ENCODE data around the gene HLA-DOA.

HLA-DOA gene

GRCh38 chr6:33015798-33016197 lies 6.4 kb upstream of the HLA-DOA start:
- DNase-seq, result no peak

GRCh38 chr6:33014841-33015634 lies 5.6 kb upstream of the HLA-DOA start:
- peak; percentile 83 for DNase-seq

DNA sequence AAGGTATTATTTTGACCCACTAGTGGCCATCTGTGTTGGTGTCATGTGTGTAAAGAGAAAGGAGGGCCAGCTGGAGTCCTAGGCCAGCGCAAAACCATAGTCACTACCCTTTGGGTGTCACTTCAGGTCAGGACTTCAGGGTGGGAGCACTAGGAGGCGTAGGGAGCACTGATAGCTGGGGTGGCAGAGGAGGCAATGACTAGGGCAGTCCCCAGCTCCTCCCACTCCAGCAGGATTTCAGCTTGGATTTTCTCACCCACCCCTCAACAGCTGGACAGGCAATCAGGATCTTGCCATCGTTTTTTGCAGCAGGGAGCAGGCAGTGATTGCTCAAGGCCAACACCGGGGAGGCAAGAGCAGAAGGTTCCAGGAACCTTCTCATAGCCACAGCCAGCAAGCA lies 4.2 kb upstream of the HLA-DOA start:
- no peak for DNase-seq

- no peak for DNase-seq
Observed at GRCh38 chr6:33010356-33010755, 965 bp upstream of the HLA-DOA start.

GRCh38 chr6:33007831-33008400 lies 1.5 kb downstream of the HLA-DOA start:
- no peak for DNase-seq

- no peak for DNase-seq
Observed at GRCh38 chr6:33004940-33005339, 4.5 kb downstream of the HLA-DOA start.

GRCh38 chr6:33001685-33002084 lies 7.7 kb downstream of the HLA-DOA start:
- DNase-seq, result no peak

GRCh38 chr6:33000055-33000454 lies 9.3 kb downstream of the HLA-DOA start:
- DNase-seq, result peak; percentile 18

- DNase-seq, result no peak
Observed at GRCh38 chr6:32995448-32995847, 13.9 kb downstream of the HLA-DOA start.

GRCh38 chr6:32993363-32993973 lies 15.9 kb downstream of the HLA-DOA start:
- DNase-seq, result no peak

GRCh38 chr6:32991972-32992371 lies 17.4 kb downstream of the HLA-DOA start:
- no peak for DNase-seq

DNA sequence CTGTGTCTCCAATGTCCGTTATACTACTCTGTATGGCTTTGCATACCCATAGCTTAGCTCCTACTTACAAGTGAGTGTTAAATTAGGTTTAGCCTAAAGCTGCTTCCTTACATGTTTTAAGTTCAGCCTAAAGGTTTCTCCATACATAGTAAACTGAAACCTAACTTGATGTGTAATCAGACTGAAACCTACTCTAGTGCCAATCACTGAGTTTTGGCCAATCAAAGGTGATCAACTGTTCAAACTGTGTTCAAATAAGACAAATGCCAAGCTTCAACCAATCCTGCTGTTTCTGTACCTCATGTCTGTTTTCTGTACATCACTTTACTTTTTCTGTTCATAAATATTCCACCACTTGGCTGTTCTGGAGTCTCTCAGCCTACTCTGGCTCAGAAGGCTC lies 20.0 kb downstream of the HLA-DOA start:
- no peak for DNase-seq

GRCh38 chr6:32984622-32985389 lies 24.6 kb downstream of the HLA-DOA start:
- peak; percentile 90 for DNase-seq

- DNase-seq, result peak; percentile 69
Observed at GRCh38 chr6:32983964-32984621, 25.3 kb downstream of the HLA-DOA start.

DNA sequence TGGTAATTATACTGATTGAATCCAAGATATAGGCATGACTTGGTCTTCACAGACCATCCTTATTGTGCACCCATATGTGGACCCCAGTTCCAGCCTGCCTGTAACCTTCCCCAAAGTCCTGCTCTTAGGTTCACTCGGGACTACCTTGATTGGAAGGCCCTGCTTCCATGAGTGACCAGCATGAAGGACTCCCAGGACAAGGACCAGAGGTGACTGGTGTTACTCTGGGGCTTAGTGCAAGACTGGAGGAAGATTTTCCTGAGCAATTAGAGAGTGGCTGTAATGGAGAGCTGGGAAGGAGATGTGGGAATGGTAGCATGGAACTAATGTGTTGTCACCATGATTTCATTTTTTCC lies 25.9 kb downstream of the HLA-DOA start:
- no peak for DNase-seq

GRCh38 chr6:32982702-32983492 lies 26.5 kb downstream of the HLA-DOA start:
- DNase-seq, result peak; percentile 50

GRCh38 chr6:32982084-32982701 lies 27.2 kb downstream of the HLA-DOA start:
- peak; percentile 38 for DNase-seq

DNA sequence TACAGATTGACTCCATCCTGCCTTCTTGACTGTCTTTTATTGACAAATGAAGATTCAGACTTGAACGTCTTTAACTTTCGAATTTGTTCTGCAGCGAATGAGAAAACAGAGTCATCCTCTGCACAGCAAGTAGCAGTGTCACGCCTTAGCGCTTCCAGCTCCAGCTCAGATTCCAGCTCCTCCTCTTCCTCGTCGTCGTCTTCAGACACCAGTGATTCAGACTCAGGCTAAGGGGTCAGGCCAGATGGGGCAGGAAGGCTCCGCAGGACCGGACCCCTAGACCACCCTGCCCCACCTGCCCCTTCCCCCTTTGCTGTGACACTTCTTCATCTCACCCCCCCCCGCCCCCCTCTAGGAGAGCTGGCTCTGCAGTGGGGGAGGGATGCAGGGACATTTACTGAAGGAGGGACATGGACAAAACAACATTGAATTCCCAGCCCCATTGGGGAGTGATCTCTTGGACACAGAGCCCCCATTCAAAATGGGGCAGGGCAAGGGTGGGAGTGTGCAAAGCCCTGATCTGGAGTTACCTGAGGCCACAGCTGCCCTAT lies 28.8 kb downstream of the HLA-DOA start:
- DNase-seq, result no peak

DNA sequence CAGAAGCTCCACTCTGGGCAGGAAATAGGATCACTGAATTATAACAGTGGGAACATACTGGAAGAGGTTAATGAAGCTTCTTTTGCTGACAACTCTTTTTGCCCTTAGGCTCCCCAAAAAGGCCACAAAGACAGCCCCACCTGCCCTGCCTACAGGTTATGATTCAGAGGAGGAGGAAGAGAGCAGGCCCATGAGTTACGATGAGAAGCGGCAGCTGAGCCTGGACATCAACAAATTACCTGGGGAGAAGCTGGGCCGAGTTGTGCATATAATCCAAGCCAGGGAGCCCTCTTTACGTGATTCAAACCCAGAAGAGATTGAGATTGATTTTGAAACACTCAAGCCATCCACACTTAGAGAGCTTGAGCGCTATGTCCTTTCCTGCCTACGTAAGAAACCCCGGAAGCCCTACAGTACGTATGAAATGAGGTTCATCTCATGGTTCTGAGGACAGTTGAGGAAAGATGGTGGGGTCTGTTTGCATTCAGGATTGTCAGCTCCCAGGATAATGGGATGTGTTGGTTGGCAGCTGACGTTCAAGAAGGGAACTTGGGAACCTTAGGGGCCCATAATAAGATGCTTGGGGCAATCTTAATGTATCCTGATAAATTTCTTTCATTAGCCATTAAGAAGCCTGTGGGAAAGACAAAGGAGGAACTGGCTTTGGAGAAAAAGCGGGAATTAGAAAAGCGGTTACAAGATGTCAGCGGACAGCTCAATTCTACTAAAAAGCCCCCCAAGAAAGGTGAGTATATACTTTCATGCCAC lies 29.5 kb downstream of the HLA-DOA start:
- DNase-seq, result no peak

DNA sequence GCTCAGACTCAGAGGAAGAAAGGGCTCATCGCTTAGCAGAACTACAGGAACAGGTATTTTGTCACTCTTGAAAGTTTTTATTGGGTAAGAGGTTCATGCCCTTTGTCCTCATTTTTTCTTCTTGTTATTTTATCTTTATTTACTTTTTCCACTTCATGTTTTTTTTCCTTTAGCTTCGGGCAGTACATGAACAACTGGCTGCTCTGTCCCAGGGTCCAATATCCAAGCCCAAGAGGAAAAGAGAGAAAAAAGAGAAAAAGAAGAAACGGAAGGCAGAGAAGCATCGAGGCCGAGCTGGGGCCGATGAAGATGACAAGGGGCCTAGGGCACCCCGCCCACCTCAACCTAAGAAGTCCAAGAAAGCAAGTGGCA lies 31.5 kb downstream of the HLA-DOA start:
- DNase-seq, result no peak

All from hematopoietic multipotent progenitor cell treated with erythropoietin and hydrocortisone succinate and interleukin-3 and kit ligand, for 8 days (in vitro differentiated cells).